ENCODE data around the gene VPS72. TPM values are rescaled to one million over a fixed set of nuclear protein-coding genes. Genes with fewer than 3 reads are reported as not detected.
"Not testable (repeated sequence)": the region's sequence is repeated elsewhere in the genome, so short reads cannot be mapped to it uniquely, and the experiment has no call there.

VPS72 gene
- 65.2 and 65.8 TPM in 2 replicates for total RNA-seq (2014; rRNA removed; shearing (Covaris generic))

GRCh38 chr1:151189637-151190445 lies at the start of gene VPS72:
TSS of gene VPS72 (minus strand) at chr1:151190197. CDS start at chr1:151190121, 76 bp downstream.
- peak; percentile 88 for DNase-seq (ENCODE audit: low spot score)

GRCh38 chr1:151238467-151238739 lies 48.4 kb upstream of the VPS72 start:
- DNase-seq (ENCODE audit: low spot score), result peak; percentile 30

GRCh38 chr1:151237678-151238466 lies 47.9 kb upstream of the VPS72 start:
- no peak for DNase-seq (ENCODE audit: low spot score)

GRCh38 chr1:151235235-151235634 lies 45.2 kb upstream of the VPS72 start:
- DNase-seq (ENCODE audit: low spot score), result no peak

GRCh38 chr1:151222130-151222529 lies 32.1 kb upstream of the VPS72 start:
- DNase-seq (ENCODE audit: low spot score), result no peak

GRCh38 chr1:151221616-151222015 lies 31.6 kb upstream of the VPS72 start:
- DNase-seq (ENCODE audit: low spot score), result no peak

- DNase-seq (ENCODE audit: low spot score), result no peak
These were observed 23.6 kb upstream of the VPS72 start for GRCh38 chr1:151213560-151213959.

- DNase-seq (ENCODE audit: low spot score), result no peak
These were observed 22.1 kb upstream of the VPS72 start for GRCh38 chr1:151211972-151212705.

GRCh38 chr1:151210830-151211229 lies 20.8 kb upstream of the VPS72 start:
- DNase-seq (ENCODE audit: low spot score), result peak; percentile 39

GRCh38 chr1:151205381-151205965 lies 15.5 kb upstream of the VPS72 start:
- DNase-seq (ENCODE audit: low spot score), result not testable (repeated sequence)

- peak; percentile 26 for DNase-seq (ENCODE audit: low spot score)
These were observed 10.0 kb upstream of the VPS72 start for GRCh38 chr1:151199873-151200581.

- peak; percentile 97 for DNase-seq (ENCODE audit: low spot score)
These were observed 8.5 kb upstream of the VPS72 start, which contains the start of gene PIP5K1A for GRCh38 chr1:151198254-151199127. TSS of gene PIP5K1A (plus strand) at chr1:151198552. CDS start at chr1:151198997, 445 bp downstream.

GRCh38 chr1:151197863-151198253 lies 7.9 kb upstream of the VPS72 start:
- no peak for DNase-seq (ENCODE audit: low spot score)

- peak; percentile 87 for DNase-seq (ENCODE audit: low spot score)
These were observed 6.3 kb upstream of the VPS72 start for GRCh38 chr1:151196292-151196800.

GRCh38 chr1:151194894-151195594 lies 5.0 kb upstream of the VPS72 start:
- DNase-seq (ENCODE audit: low spot score), result peak; percentile 94

GRCh38 chr1:151193856-151194255 lies 3.9 kb upstream of the VPS72 start:
- no peak for DNase-seq (ENCODE audit: low spot score)

GRCh38 chr1:151193304-151193703 lies 3.3 kb upstream of the VPS72 start:
- no peak for DNase-seq (ENCODE audit: low spot score)

- no peak for DNase-seq (ENCODE audit: low spot score)
These were observed 2.0 kb upstream of the VPS72 start for GRCh38 chr1:151192047-151192446.

- not testable (repeated sequence) for DNase-seq (ENCODE audit: low spot score)
These were observed 1.3 kb downstream of the VPS72 start for GRCh38 chr1:151188667-151189066.

Data from H4 (cell line).